MM.1S (cell line): ENCODE results near the gene FOXD1.

Experiments
- CTCF ChIP-seq: fragments of 300-600 bp; sonication (generic); IDR thresholded peaks from 2 replicates; pipeline ENCODE4 v1.5.1; 2016; ENCODE audit warnings: antibody characterized with exemption, low read length, mixed read lengths
- EZH2 ChIP-seq: fragments of 300-600 bp; sonication (generic); optimal IDR thresholded peaks from 2 replicates; pipeline ENCODE3; 2017; ENCODE audit warnings: low read depth, mild to moderate bottlenecking, antibody characterized with exemption, low read length, mixed read lengths
- EZH2phosphoT487 ChIP-seq: fragments of 300-600 bp; sonication (generic); IDR thresholded peaks from 2 replicates; pipeline ENCODE4 v1.6.1; 2018; ENCODE audit warnings: antibody characterized with exemption, low read length

- TF ChIP-seq CTCF (no peak), EZH2 (no peak), EZH2phosphoT487 (no peak)
Observed at GRCh38 chr5:73472116-73472515, 23.5 kb upstream of the FOXD1 start.
